ENCODE data around the gene SNRPD2.

The SNRPD2 gene

GRCh38 chr19:45691516-45692186, at the start of gene SNRPD2:
Gene SNRPD2, minus strand, starts transcription at chr19:45691953. Its CDS starts 65 bp downstream, at chr19:45691888.
- TF ChIP-seq GATA3 (IDR thresholded peaks at IDR 0.05; ENCODE audit: low read depth, low read length) (no peak), GATA2 (IDR thresholded peaks at IDR 0.05; ENCODE audit: low read depth, low read length) (peak; percentile 82)

GRCh38 chr19:45739498-45740439, 48.0 kb upstream of the SNRPD2 start:
- TF ChIP-seq GATA3 (IDR thresholded peaks at IDR 0.05; ENCODE audit: low read depth, low read length), result no peak
- TF ChIP-seq GATA2 (IDR thresholded peaks at IDR 0.05; ENCODE audit: low read depth, low read length), result no peak

- TF ChIP-seq GATA2 (IDR thresholded peaks at IDR 0.05; ENCODE audit: low read depth, low read length), result no peak
- TF ChIP-seq GATA3 (IDR thresholded peaks at IDR 0.05; ENCODE audit: low read depth, low read length), result no peak
These were observed 41.5 kb upstream of the SNRPD2 start, which contains the start of gene MEIOSIN for GRCh38 chr19:45733160-45733810. Gene MEIOSIN, plus strand, starts transcription at chr19:45733439. Its CDS starts 1,938 bp downstream, at chr19:45735377.

- TF ChIP-seq GATA2 (IDR thresholded peaks at IDR 0.05; ENCODE audit: low read depth, low read length), result no peak
- TF ChIP-seq GATA3 (IDR thresholded peaks at IDR 0.05; ENCODE audit: low read depth, low read length), result no peak
These were observed 38.9 kb upstream of the SNRPD2 start, which contains the start of gene FBXO46 for GRCh38 chr19:45730368-45731288. Gene FBXO46, minus strand, starts transcription at chr19:45730896. Its CDS starts 17,401 bp downstream, at chr19:45713495.

- TF ChIP-seq GATA2 (IDR thresholded peaks at IDR 0.05; ENCODE audit: low read depth, low read length) (no peak), GATA3 (IDR thresholded peaks at IDR 0.05; ENCODE audit: low read depth, low read length) (no peak)
These were observed 38.1 kb upstream of the SNRPD2 start for GRCh38 chr19:45729800-45730290.

- TF ChIP-seq GATA2 (IDR thresholded peaks at IDR 0.05; ENCODE audit: low read depth, low read length) (no peak), GATA3 (IDR thresholded peaks at IDR 0.05; ENCODE audit: low read depth, low read length) (no peak)
These were observed 26.4 kb upstream of the SNRPD2 start for GRCh38 chr19:45717983-45718650.

GRCh38 chr19:45717131-45717982, 25.6 kb upstream of the SNRPD2 start:
- TF ChIP-seq GATA3 (IDR thresholded peaks at IDR 0.05; ENCODE audit: low read depth, low read length) (no peak), GATA2 (IDR thresholded peaks at IDR 0.05; ENCODE audit: low read depth, low read length) (no peak)

GRCh38 chr19:45716359-45717130, 24.8 kb upstream of the SNRPD2 start:
- TF ChIP-seq GATA3 (IDR thresholded peaks at IDR 0.05; ENCODE audit: low read depth, low read length) (no peak), GATA2 (IDR thresholded peaks at IDR 0.05; ENCODE audit: low read depth, low read length) (no peak)

GRCh38 chr19:45715139-45715538, 23.4 kb upstream of the SNRPD2 start:
- no peak for TF ChIP-seq GATA3 (IDR thresholded peaks at IDR 0.05; ENCODE audit: low read depth, low read length)
- no peak for TF ChIP-seq GATA2 (IDR thresholded peaks at IDR 0.05; ENCODE audit: low read depth, low read length)

GRCh38 chr19:45713141-45713540, 21.4 kb upstream of the SNRPD2 start:
- TF ChIP-seq GATA2 (IDR thresholded peaks at IDR 0.05; ENCODE audit: low read depth, low read length) (no peak), GATA3 (IDR thresholded peaks at IDR 0.05; ENCODE audit: low read depth, low read length) (no peak)

GRCh38 chr19:45712699-45713067, 20.9 kb upstream of the SNRPD2 start:
- no peak for TF ChIP-seq GATA3 (IDR thresholded peaks at IDR 0.05; ENCODE audit: low read depth, low read length)
- no peak for TF ChIP-seq GATA2 (IDR thresholded peaks at IDR 0.05; ENCODE audit: low read depth, low read length)

Measured in SH-SY5Y (cell line).